Neural cell (in vitro differentiated cells): Measurements from ENCODE around the gene CMTM8. TPM values are rescaled to one million over a fixed set of nuclear protein-coding genes. Genes with fewer than 3 reads are reported as not detected.

ENCODE experiments used
- H2AFZ ChIP-seq: fragments of 200-600, 300-800 bp; sonication (generic), shearing (Covaris generic); 2 replicates; pipeline ENCODE4 v1.6.0; 2014; ENCODE audit warnings: low read depth, mild to moderate bottlenecking, antibody characterized with exemption, low read length, moderate library complexity
- H3F3A ChIP-seq: fragments of 200-600 bp; shearing (Covaris generic); 2 replicates; pipeline ENCODE4 v1.6.1; 2016; ENCODE audit warnings: mild to moderate bottlenecking, moderate library complexity, mixed read lengths, antibody characterized with exemption, low read length; ENCODE audit not compliant: insufficient read depth, poor library complexity, severe bottlenecking
- H3K27ac ChIP-seq: fragments of 200-600, 300-800 bp; sonication (generic), shearing (Covaris generic); 2 replicates; pipeline ENCODE4 v1.5.1; 2014; ENCODE audit warnings: mild to moderate bottlenecking, low read length, moderate library complexity
- H3K27me3 ChIP-seq: fragments of 300-800, 200-600 bp; sonication (generic), shearing (Covaris generic); 2 replicates; pipeline ENCODE4 v1.6.0; 2014; ENCODE audit warnings: mild to moderate bottlenecking, low read depth, low read length, moderate library complexity; ENCODE audit not compliant: insufficient read depth
- H3K36me3 ChIP-seq: fragments of 300-800, 200-600 bp; sonication (generic), shearing (Covaris generic); 2 replicates; pipeline ENCODE4 v1.5.1; 2014; ENCODE audit warnings: mild to moderate bottlenecking, antibody characterized with exemption, low read length, moderate library complexity; ENCODE audit not compliant: insufficient read depth
- H3K4me2 ChIP-seq: fragments of 300-800, 200-600 bp; sonication (generic), shearing (Covaris generic); 2 replicates; pipeline ENCODE4 v1.6.0; 2014; ENCODE audit warnings: mild to moderate bottlenecking, low read length
- H3K4me3 ChIP-seq: fragments of 300-800, 200-600 bp; sonication (generic), shearing (Covaris generic); 2 replicates; pipeline ENCODE4 v1.5.1; 2014; ENCODE audit warnings: mild to moderate bottlenecking, low read length, moderate library complexity
- H3K79me2 ChIP-seq: fragments of 200-600 bp; shearing (Covaris generic); replicated peaks from 2 replicates; pipeline ENCODE4 v1.6.0; 2014; ENCODE audit warnings: mild to moderate bottlenecking, low read length, moderate library complexity; ENCODE audit not compliant: insufficient read depth
- H3K9ac ChIP-seq: fragments of 300-800, 200-600 bp; sonication (generic), shearing (Covaris generic); 2 replicates; pipeline ENCODE4 v1.6.1; 2016; ENCODE audit warnings: mild to moderate bottlenecking, low read length, mixed read lengths
- H3K9me2 ChIP-seq: fragments of 200-600 bp; shearing (Covaris generic); 2 replicates; pipeline ENCODE4 v1.6.1; 2016; ENCODE audit warnings: mild to moderate bottlenecking, low read length, mixed read lengths; ENCODE audit not compliant: insufficient read depth
- H3K9me3 ChIP-seq: fragments of 200-600, 300-800 bp; sonication (generic), shearing (Covaris generic); 2 replicates; pipeline ENCODE4 v1.6.1; 2016; ENCODE audit warnings: mild to moderate bottlenecking, mixed run types, low read length, moderate library complexity, mixed read lengths
- H4K20me1 ChIP-seq: fragments of 200-600 bp; shearing (Covaris generic); 2 replicates; pipeline ENCODE4 v1.6.1; 2016; ENCODE audit warnings: mild to moderate bottlenecking, mixed run types; ENCODE audit not compliant: insufficient read depth
- EP300 ChIP-seq: fragments of 450-650 bp; conservative IDR thresholded peaks from 2 replicates; pipeline ENCODE4 v1.6.1; 2014; ENCODE audit warnings: antibody characterized with exemption, mild to moderate bottlenecking, moderate library complexity; ENCODE audit not compliant: poor library complexity, severe bottlenecking
- EZH2 ChIP-seq: fragments of 200-600, 300-800 bp; shearing (Covaris generic), sonication (generic); IDR thresholded peaks from 2 replicates; pipeline ENCODE4 v1.6.1; 2014; ENCODE audit warnings: antibody characterized with exemption, low read length, borderline replicate concordance, mild to moderate bottlenecking; ENCODE audit not compliant: insufficient read depth, poor library complexity, severe bottlenecking
- MXI1 ChIP-seq: fragments of 450-650 bp; conservative IDR thresholded peaks from 2 replicates; pipeline ENCODE4 v1.6.1; 2014; ENCODE audit warnings: antibody characterized with exemption, mild to moderate bottlenecking; ENCODE audit not compliant: poor library complexity, severe bottlenecking
- POLR2AphosphoS5 ChIP-seq: IDR thresholded peaks from 2 replicates; pipeline ENCODE4 v1.6.1; 2012
- RAD21 ChIP-seq: fragments of 450-650 bp; conservative IDR thresholded peaks from 2 replicates; pipeline ENCODE4 v1.6.1; 2014; ENCODE audit warnings: antibody characterized with exemption, mild to moderate bottlenecking, moderate library complexity
- SMC3 ChIP-seq: fragments of 450-650 bp; conservative IDR thresholded peaks from 2 replicates; pipeline ENCODE4 v1.6.1; 2014; ENCODE audit warnings: antibody characterized with exemption, mild to moderate bottlenecking, moderate library complexity; ENCODE audit not compliant: poor library complexity
- TAF1 ChIP-seq: IDR thresholded peaks from 2 replicates; pipeline ENCODE4 v1.6.1; 2012; ENCODE audit warnings: low read depth
- polyA plus RNA-seq: library from polyadenylated mRNA; depleted of rRNA; stranded (reverse); fragments of >200 nt; gene quantifications from 2 replicates; pipeline ENCODE4 v1.2.3, GENCODE V29; 2014
- TF ChIP-seq, protein P1 (sequence below): IDR thresholded peaks from 2 replicates; pipeline ENCODE4 v1.6.1; 2012; ENCODE audit warnings: borderline replicate concordance
- TF ChIP-seq, protein P2 (sequence below): fragments of 450-650 bp; IDR thresholded peaks from 2 replicates; pipeline ENCODE4 v1.5.1; 2014; ENCODE audit warnings: antibody characterized with exemption, mild to moderate bottlenecking, moderate library complexity; ENCODE audit not compliant: poor library complexity, severe bottlenecking

The CMTM8 gene
- polyA plus RNA-seq, 1 donor from 2014 or later, result not detected

GRCh38 chr3:32262201-32262600 is 23.7 kb downstream of the CMTM8 start:
- H2AFZ ChIP-seq, result no peak overlapping the region
- no peaks in the 10 kb centered on the region for H3K36me3 ChIP-seq
- no peaks in the 10 kb centered on the region for H3K79me2 ChIP-seq
- no peaks in the 10 kb centered on the region for H3K9me2 ChIP-seq
- no peak overlapping the region for H3K4me2 ChIP-seq
- H3K27me3 ChIP-seq, result no peaks in the 10 kb centered on the region
- no peak overlapping the region for H3K27ac ChIP-seq
- H3K9ac ChIP-seq, result no peak overlapping the region
- H3K9me3 ChIP-seq, result no peaks in the 10 kb centered on the region
- no peaks in the 10 kb centered on the region for H4K20me1 ChIP-seq
- H3K4me3 ChIP-seq, result no peak overlapping the region
- TF ChIP-seq EP300 (no peak), EZH2 (no peak), RAD21 (no peak), SMC3 (no peak)
- no peaks in the 10 kb centered on the region for H3F3A ChIP-seq

- no peaks in the 10 kb centered on the region for H3K79me2 ChIP-seq
- no peaks in the 10 kb centered on the region for H3K36me3 ChIP-seq
- no peak overlapping the region for H3K27ac ChIP-seq
- no peaks in the 10 kb centered on the region for H3K9me2 ChIP-seq
- no peak overlapping the region for H2AFZ ChIP-seq
- no peaks in the 10 kb centered on the region for H3F3A ChIP-seq
- no peaks in the 10 kb centered on the region for H3K9me3 ChIP-seq
- no peak overlapping the region for H3K4me2 ChIP-seq
- TF ChIP-seq SMC3, result no peak
- no peak for TF ChIP-seq MXI1
- TF ChIP-seq EP300, result no peak
- no peak for TF ChIP-seq EZH2
- no peak for TF ChIP-seq POLR2AphosphoS5
- TF ChIP-seq, protein P1, sequence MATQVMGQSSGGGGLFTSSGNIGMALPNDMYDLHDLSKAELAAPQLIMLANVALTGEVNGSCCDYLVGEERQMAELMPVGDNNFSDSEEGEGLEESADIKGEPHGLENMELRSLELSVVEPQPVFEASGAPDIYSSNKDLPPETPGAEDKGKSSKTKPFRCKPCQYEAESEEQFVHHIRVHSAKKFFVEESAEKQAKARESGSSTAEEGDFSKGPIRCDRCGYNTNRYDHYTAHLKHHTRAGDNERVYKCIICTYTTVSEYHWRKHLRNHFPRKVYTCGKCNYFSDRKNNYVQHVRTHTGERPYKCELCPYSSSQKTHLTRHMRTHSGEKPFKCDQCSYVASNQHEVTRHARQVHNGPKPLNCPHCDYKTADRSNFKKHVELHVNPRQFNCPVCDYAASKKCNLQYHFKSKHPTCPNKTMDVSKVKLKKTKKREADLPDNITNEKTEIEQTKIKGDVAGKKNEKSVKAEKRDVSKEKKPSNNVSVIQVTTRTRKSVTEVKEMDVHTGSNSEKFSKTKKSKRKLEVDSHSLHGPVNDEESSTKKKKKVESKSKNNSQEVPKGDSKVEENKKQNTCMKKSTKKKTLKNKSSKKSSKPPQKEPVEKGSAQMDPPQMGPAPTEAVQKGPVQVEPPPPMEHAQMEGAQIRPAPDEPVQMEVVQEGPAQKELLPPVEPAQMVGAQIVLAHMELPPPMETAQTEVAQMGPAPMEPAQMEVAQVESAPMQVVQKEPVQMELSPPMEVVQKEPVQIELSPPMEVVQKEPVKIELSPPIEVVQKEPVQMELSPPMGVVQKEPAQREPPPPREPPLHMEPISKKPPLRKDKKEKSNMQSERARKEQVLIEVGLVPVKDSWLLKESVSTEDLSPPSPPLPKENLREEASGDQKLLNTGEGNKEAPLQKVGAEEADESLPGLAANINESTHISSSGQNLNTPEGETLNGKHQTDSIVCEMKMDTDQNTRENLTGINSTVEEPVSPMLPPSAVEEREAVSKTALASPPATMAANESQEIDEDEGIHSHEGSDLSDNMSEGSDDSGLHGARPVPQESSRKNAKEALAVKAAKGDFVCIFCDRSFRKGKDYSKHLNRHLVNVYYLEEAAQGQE, result no peak
- TF ChIP-seq RAD21, result no peak
- no peak for TF ChIP-seq TAF1
- TF ChIP-seq, protein P2, sequence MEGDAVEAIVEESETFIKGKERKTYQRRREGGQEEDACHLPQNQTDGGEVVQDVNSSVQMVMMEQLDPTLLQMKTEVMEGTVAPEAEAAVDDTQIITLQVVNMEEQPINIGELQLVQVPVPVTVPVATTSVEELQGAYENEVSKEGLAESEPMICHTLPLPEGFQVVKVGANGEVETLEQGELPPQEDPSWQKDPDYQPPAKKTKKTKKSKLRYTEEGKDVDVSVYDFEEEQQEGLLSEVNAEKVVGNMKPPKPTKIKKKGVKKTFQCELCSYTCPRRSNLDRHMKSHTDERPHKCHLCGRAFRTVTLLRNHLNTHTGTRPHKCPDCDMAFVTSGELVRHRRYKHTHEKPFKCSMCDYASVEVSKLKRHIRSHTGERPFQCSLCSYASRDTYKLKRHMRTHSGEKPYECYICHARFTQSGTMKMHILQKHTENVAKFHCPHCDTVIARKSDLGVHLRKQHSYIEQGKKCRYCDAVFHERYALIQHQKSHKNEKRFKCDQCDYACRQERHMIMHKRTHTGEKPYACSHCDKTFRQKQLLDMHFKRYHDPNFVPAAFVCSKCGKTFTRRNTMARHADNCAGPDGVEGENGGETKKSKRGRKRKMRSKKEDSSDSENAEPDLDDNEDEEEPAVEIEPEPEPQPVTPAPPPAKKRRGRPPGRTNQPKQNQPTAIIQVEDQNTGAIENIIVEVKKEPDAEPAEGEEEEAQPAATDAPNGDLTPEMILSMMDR, result no peak
- H3K9ac ChIP-seq, result no peak overlapping the region
- no peaks in the 10 kb centered on the region for H3K27me3 ChIP-seq
- no peak overlapping the region for H3K4me3 ChIP-seq
- no peaks in the 10 kb centered on the region for H4K20me1 ChIP-seq
Measured at GRCh38 chr3:32274306-32274705, 35.8 kb downstream of the CMTM8 start.

DNA sequence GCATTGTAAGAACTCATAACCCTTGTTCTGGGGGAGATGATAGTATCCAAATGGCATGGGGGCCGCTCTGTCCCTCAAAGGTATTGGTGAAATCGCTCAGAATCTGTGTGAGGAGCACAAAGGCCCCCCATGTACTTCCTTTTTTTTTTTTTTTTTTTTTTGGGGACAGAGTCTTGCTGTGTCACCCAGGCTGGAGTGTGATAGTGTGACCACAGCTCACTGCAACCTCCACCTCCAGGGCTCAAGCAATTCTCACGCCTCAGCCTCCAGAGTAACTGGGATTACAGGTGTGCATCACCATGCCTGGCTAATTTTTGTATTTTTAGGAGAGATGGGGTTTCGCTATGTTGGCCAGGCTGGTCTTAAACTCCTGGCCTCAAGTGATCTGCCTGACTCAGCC is 37.0 kb downstream of the CMTM8 start:
- no peak for TF ChIP-seq EZH2
- no peak for TF ChIP-seq SMC3
- no peak for TF ChIP-seq POLR2AphosphoS5
- TF ChIP-seq RAD21, result no peak
- TF ChIP-seq EP300, result no peak
- no peaks in the 10 kb centered on the region for H3K79me2 ChIP-seq

More for the DNA sequence above, 37.0 kb downstream of the CMTM8 start:
- no peaks in the 10 kb centered on the region for H3K36me3 ChIP-seq
- H2AFZ ChIP-seq, result no peak overlapping the region
- no peaks in the 10 kb centered on the region for H4K20me1 ChIP-seq
- no peaks in the 10 kb centered on the region for H3K9me2 ChIP-seq
- no peak overlapping the region for H3K9ac ChIP-seq
- H3K9me3 ChIP-seq, result no peaks in the 10 kb centered on the region
- no peak overlapping the region for H3K4me3 ChIP-seq
- no peak overlapping the region for H3K27ac ChIP-seq
- no peaks in the 10 kb centered on the region for H3F3A ChIP-seq
- H3K4me2 ChIP-seq, result no peak overlapping the region
- no peaks in the 10 kb centered on the region for H3K27me3 ChIP-seq
